ENCODE results near the gene MOB3B.

- TF ChIP-seq POLR2A (IDR thresholded peaks at IDR 0.05) (no peak), CTCF (IDR thresholded peaks at IDR 0.05) (no peak)
Observed at GRCh38 chr9:27303219-27303618, 226.4 kb downstream of the MOB3B start.

All from vagina (tissue), 2 donors.